Activated CD4-positive, alpha-beta T cell treated with anti-CD3 and anti-CD28 coated beads for 36 hours (primary cell): ENCODE data around the gene ATL3. TPM values are rescaled to one million over a fixed set of nuclear protein-coding genes. Genes with fewer than 3 reads are reported as not detected.
A peak's percentile ranks its signal among the peaks of the same experiment; 100 is the strongest.

Source experiments
- ATAC-seq: fragments of 200-7000 bp; cut with Tn5 transposase; one replicate; pipeline ENCODE4 v1.10.0; 2021; ENCODE audit warnings: mild to moderate bottlenecking, moderate library complexity
- CTCF ChIA-PET: fragments of 350-600 bp; sonication (Branson Sonifier 250); formaldehyde crosslinking; loops from one replicate; lab custom pipeline; 2021; ENCODE audit warnings: antibody characterized with exemption; lab: Charles Lee
- POLR2A ChIA-PET: fragments of 350-600 bp; sonication (Branson Sonifier 250); formaldehyde crosslinking; loops from one replicate; lab custom pipeline; 2021; ENCODE audit warnings: antibody characterized with exemption, inconsistent platforms; lab: Charles Lee
- DNase-seq: peaks from one replicate; pipeline ENCODE4 v3.0.0-alpha.2; 2020
- H3K27ac Mint-ChIP-seq: one replicate; pipeline ENCODE4 v1.8.0; 2021; ENCODE audit warnings: mixed read lengths
- H3K27me3 Mint-ChIP-seq: one replicate; pipeline ENCODE4 v1.8.0; 2021; ENCODE audit warnings: mixed read lengths
- H3K36me3 Mint-ChIP-seq: one replicate; pipeline ENCODE4 v1.8.0; 2021; ENCODE audit warnings: low read depth, mixed read lengths
- H3K4me1 Mint-ChIP-seq: one replicate; pipeline ENCODE4 v1.8.0; 2021; ENCODE audit warnings: mixed read lengths
- H3K4me3 Mint-ChIP-seq: one replicate; pipeline ENCODE4 v1.8.0; 2021; ENCODE audit warnings: mild to moderate bottlenecking, moderate library complexity, mixed read lengths
- H3K9me3 Mint-ChIP-seq: one replicate; pipeline ENCODE4 v1.8.0; 2021; ENCODE audit warnings: low read depth, mixed read lengths
- intact Hi-C, 2 experiments: fragments of 100-400 bp; cut with DNase I in 1 of 2; cut with micrococcal nuclease in 1 of 2; formaldehyde crosslinking; loops; one replicate each; pipeline versions ENCODE4 v1.14.2 to v1.15.1; 2022 to 2024; cut with DNase I, micrococcal nuclease
- total RNA-seq, 2 experiments: library from RNA; stranded (reverse); gene quantifications; one replicate each; pipeline ENCODE4 v1.2.3, GENCODE V29; 2021

The ATL3 gene
- 10 to 100 TPM; 18.9 to 25.7 TPM for total RNA-seq

- intact Hi-C loops, result loop anchor here (1.0 to 2.0 kb wide), 4 partner anchors 10 to 791 kb away; partner anchors contain the start of genes RTN3 (in 2 of the 2) and SLC3A2 (in 1 of the 2)
- Mint-ChIP-seq H3K27ac (peak within 1 kb of the TSS; percentile 90), H3K27me3 (no peaks in the 10 kb centered on the region), H3K4me1 (peaks cover 45% of the 10 kb centered on the region), H3K9me3 (no peaks in the 10 kb centered on the region), H3K36me3 (peaks cover 13% of the 10 kb centered on the region), H3K4me3 (peak within 1 kb of the TSS; percentile 85)
- DNase-seq, result peak; percentile 96
- ChIA-PET POLR2A (interaction anchor here (0.7 to 1.0 kb wide), 3 partner anchors 10 to 154 kb away, joined by 3 read pairs; partner anchors contain the start of gene RTN3), CTCF (interaction anchor here (0.6 to 5.1 kb wide), 5 partner anchors 10 to 70 kb away, joined by 3 to 31 read pairs (median 4); partner anchors contain the start of gene RTN3)
- peak; percentile 86 for ATAC-seq
Measured at GRCh38 chr11:63671322-63672155, at the start of gene ATL3. Gene ATL3, minus strand, starts transcription at chr11:63671376. Its CDS starts 41 bp downstream, at chr11:63671335.

GRCh38 chr11:63720611-63721010 lies 49.4 kb upstream of the ATL3 start:
- no peak overlapping the region for H3K27ac Mint-ChIP-seq
- ATAC-seq, result no peak
- no peak for DNase-seq
- no peak overlapping the region for H3K4me3 Mint-ChIP-seq
- H3K4me1 Mint-ChIP-seq, result no peaks in the 10 kb centered on the region
- ChIA-PET CTCF (interaction anchor here (0.7 to 1.6 kb wide), 3 partner anchors 12 to 18 kb away, joined by 3 to 4 read pairs (median 3); no protein-coding TSS in a partner anchor), POLR2A (no interaction called here)
- no peaks in the 10 kb centered on the region for H3K36me3 Mint-ChIP-seq
- intact Hi-C loops, result no loop called here
- no peaks in the 10 kb centered on the region for H3K27me3 Mint-ChIP-seq
- no peaks in the 10 kb centered on the region for H3K9me3 Mint-ChIP-seq

GRCh38 chr11:63719987-63720386 lies 48.8 kb upstream of the ATL3 start:
- no peak overlapping the region for H3K27ac Mint-ChIP-seq
- POLR2A ChIA-PET, result no interaction called here
- DNase-seq (no peak), ATAC-seq (no peak)
- no peaks in the 10 kb centered on the region for H3K9me3 Mint-ChIP-seq
- H3K4me1 Mint-ChIP-seq, result peaks cover 3% of the 10 kb centered on the region
- intact Hi-C loops, result no loop called here
- CTCF ChIA-PET, result interaction anchor here (0.6 to 1.6 kb wide), 4 partner anchors 11 to 320 kb away, joined by 3 to 4 read pairs (median 4); no protein-coding TSS in a partner anchor
- no peaks in the 10 kb centered on the region for H3K36me3 Mint-ChIP-seq
- H3K4me3 Mint-ChIP-seq, result no peak overlapping the region
- H3K27me3 Mint-ChIP-seq, result no peaks in the 10 kb centered on the region

GRCh38 chr11:63719001-63719400 lies 47.8 kb upstream of the ATL3 start:
- no peak for DNase-seq
- Mint-ChIP-seq H3K4me3 (no peak overlapping the region), H3K27ac (no peak overlapping the region), H3K36me3 (peaks cover 3% of the 10 kb centered on the region), H3K27me3 (no peaks in the 10 kb centered on the region), H3K9me3 (no peaks in the 10 kb centered on the region), H3K4me1 (peaks cover 5% of the 10 kb centered on the region)
- ChIA-PET CTCF (interaction anchor here (1.8 kb wide), 1 partner anchor 11 kb away, joined by 4 read pairs; no protein-coding TSS in a partner anchor), POLR2A (no interaction called here)
- ATAC-seq, result no peak
- intact Hi-C loops, result no loop called here

- ChIA-PET CTCF (interaction anchor here (0.7 to 1.1 kb wide), 2 partner anchors 19 to 452 kb away, joined by 3 read pairs; no protein-coding TSS in a partner anchor), POLR2A (no interaction called here)
- H3K36me3 Mint-ChIP-seq, result peaks cover 3% of the 10 kb centered on the region
- no peaks in the 10 kb centered on the region for H3K9me3 Mint-ChIP-seq
- peaks cover 5% of the 10 kb centered on the region for H3K4me1 Mint-ChIP-seq
- DNase-seq, result no peak
- H3K27me3 Mint-ChIP-seq, result no peaks in the 10 kb centered on the region
- intact Hi-C loops, result no loop called here
- H3K4me3 Mint-ChIP-seq, result no peak overlapping the region
- no peak overlapping the region for H3K27ac Mint-ChIP-seq
- no peak for ATAC-seq
Measured at GRCh38 chr11:63716046-63716445, 44.9 kb upstream of the ATL3 start.

- DNase-seq (no peak), ATAC-seq (no peak)
- Mint-ChIP-seq H3K9me3 (no peaks in the 10 kb centered on the region), H3K36me3 (peaks cover 3% of the 10 kb centered on the region), H3K4me1 (peaks cover 5% of the 10 kb centered on the region), H3K4me3 (no peak overlapping the region), H3K27ac (no peak overlapping the region), H3K27me3 (no peaks in the 10 kb centered on the region)
- ChIA-PET CTCF (interaction anchor here (0.6 to 1.8 kb wide), 3 partner anchors 35 to 233 kb away, joined by 3 to 4 read pairs (median 3); no protein-coding TSS in a partner anchor), POLR2A (no interaction called here)
- intact Hi-C loops, result no loop called here
Measured at GRCh38 chr11:63713766-63714165, 42.6 kb upstream of the ATL3 start.

- intact Hi-C loops, result no loop called here
Measured at GRCh38 chr11:63711838-63712237, 40.7 kb upstream of the ATL3 start.

GRCh38 chr11:63710476-63711217 lies 39.5 kb upstream of the ATL3 start:
- ChIA-PET CTCF (interaction anchor here (0.7 to 1.4 kb wide), 2 partner anchors 27 to 528 kb away, joined by 3 to 6 read pairs; no protein-coding TSS in a partner anchor), POLR2A (no interaction called here)
- ATAC-seq (no peak), DNase-seq (no peak)
- H3K27me3 Mint-ChIP-seq, result no peaks in the 10 kb centered on the region
- intact Hi-C loops, result no loop called here
- H3K36me3 Mint-ChIP-seq, result peaks cover 3% of the 10 kb centered on the region
- peaks cover 5% of the 10 kb centered on the region for H3K4me1 Mint-ChIP-seq
- no peaks in the 10 kb centered on the region for H3K9me3 Mint-ChIP-seq
- H3K27ac Mint-ChIP-seq, result no peak overlapping the region
- H3K4me3 Mint-ChIP-seq, result no peak overlapping the region

More at GRCh38 chr11:63711838-63712237, 40.7 kb upstream of the ATL3 start:
- ChIA-PET CTCF (interaction anchor here (0.6 to 1.4 kb wide), 2 partner anchors 11 to 26 kb away, joined by 3 to 6 read pairs; no protein-coding TSS in a partner anchor), POLR2A (interaction anchor here (0.6 kb wide), 1 partner anchor 24 kb away, joined by 5 read pairs; no protein-coding TSS in a partner anchor)
- Mint-ChIP-seq H3K27ac (no peak overlapping the region), H3K4me1 (peaks cover 5% of the 10 kb centered on the region), H3K36me3 (peaks cover 3% of the 10 kb centered on the region), H3K4me3 (no peak overlapping the region), H3K27me3 (no peaks in the 10 kb centered on the region), H3K9me3 (no peaks in the 10 kb centered on the region)
- DNase-seq (no peak), ATAC-seq (no peak)

- intact Hi-C loops, result no loop called here
- H3K4me3 Mint-ChIP-seq, result no peak overlapping the region
- DNase-seq (no peak), ATAC-seq (no peak)
- no peaks in the 10 kb centered on the region for H3K4me1 Mint-ChIP-seq
- no peaks in the 10 kb centered on the region for H3K9me3 Mint-ChIP-seq
- no peaks in the 10 kb centered on the region for H3K27me3 Mint-ChIP-seq
- POLR2A ChIA-PET, result no interaction called here
- CTCF ChIA-PET, result interaction anchor here (0.9 to 1.7 kb wide), 3 partner anchors 10 to 29 kb away, joined by 4 to 5 read pairs (median 5); no protein-coding TSS in a partner anchor
- H3K36me3 Mint-ChIP-seq, result peaks cover under 1% of the 10 kb centered on the region
- no peak overlapping the region for H3K27ac Mint-ChIP-seq
Measured at GRCh38 chr11:63709336-63709884, 38.2 kb upstream of the ATL3 start.

GRCh38 chr11:63708764-63709163 lies 37.6 kb upstream of the ATL3 start:
- Mint-ChIP-seq H3K27me3 (no peaks in the 10 kb centered on the region), H3K9me3 (no peaks in the 10 kb centered on the region), H3K4me1 (no peaks in the 10 kb centered on the region), H3K4me3 (no peak overlapping the region), H3K36me3 (no peaks in the 10 kb centered on the region), H3K27ac (no peak overlapping the region)
- POLR2A ChIA-PET, result no interaction called here
- DNase-seq, result no peak
- intact Hi-C loops, result no loop called here
- CTCF ChIA-PET, result interaction anchor here (0.9 to 1.7 kb wide), 3 partner anchors 11 to 30 kb away, joined by 4 to 5 read pairs (median 5); no protein-coding TSS in a partner anchor
- ATAC-seq, result no peak
